Adipocyte (in vitro differentiated cells): ENCODE results near the gene PHF21A.

Experiments used
- DNase-seq: peaks from one replicate; pipeline ENCODE4 v3.0.0-alpha.2; 2015; ENCODE audit warnings: low read depth
- H3K27me3 ChIP-seq: replicated peaks from 2 replicates; pipeline ENCODE4 v1.7.0; 2013; ENCODE audit warnings: mild to moderate bottlenecking, low read length, moderate library complexity; ENCODE audit not compliant: control insufficient read depth, insufficient read depth
- H3K36me3 ChIP-seq: 2 replicates; pipeline ENCODE4 v1.7.0; 2013; ENCODE audit warnings: low read length, mild to moderate bottlenecking, moderate library complexity; ENCODE audit not compliant: control insufficient read depth, insufficient read depth, severe bottlenecking
- H3K4me1 ChIP-seq: 2 replicates; pipeline ENCODE4 v1.7.0; 2013; ENCODE audit warnings: mild to moderate bottlenecking, low read length, moderate library complexity; ENCODE audit not compliant: control insufficient read depth, insufficient read depth
- H3K4me3 ChIP-seq: 2 replicates; pipeline ENCODE4 v1.7.0; 2013; ENCODE audit warnings: mild to moderate bottlenecking, low read length, moderate library complexity
- H3K9ac ChIP-seq: 2 replicates; pipeline ENCODE4 v1.7.0; 2013; ENCODE audit warnings: mild to moderate bottlenecking, low read length, moderate library complexity
- H3K9me3 ChIP-seq: 2 replicates; pipeline ENCODE4 v1.7.0; 2013; ENCODE audit warnings: mild to moderate bottlenecking, low read length, moderate library complexity; ENCODE audit not compliant: control insufficient read depth

PHF21A gene

DNA sequence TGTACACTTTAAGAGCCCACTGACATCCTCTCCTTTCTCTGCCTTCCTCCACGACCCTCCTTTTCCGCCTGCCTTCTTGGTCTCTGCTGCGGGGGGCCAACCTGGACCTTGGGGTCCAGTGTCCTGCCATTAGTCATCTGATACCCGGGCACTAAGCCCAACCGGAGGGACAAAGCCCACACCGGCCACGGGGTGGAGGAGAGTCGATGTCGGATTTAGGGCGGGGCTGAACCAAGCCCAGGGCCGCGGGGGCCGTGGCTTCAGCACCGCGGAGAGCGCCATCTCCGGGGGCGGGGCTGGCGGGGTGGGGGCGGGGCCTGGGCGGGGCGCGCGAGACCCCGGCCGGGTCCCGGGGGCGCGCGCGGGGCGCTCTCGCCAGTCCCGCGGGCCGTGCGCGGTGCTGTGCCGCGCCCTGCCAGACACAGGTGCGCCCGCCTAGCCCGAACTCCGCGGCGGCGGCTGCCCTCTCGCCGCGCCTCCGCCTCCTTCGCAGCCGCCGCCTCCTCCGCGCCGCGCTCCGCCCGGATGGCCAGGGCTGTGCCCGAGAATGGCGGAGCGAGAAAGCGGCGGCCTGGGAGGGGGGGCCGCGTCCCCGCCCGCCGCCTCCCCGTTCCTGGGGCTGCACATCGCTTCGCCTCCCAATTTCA, 235.9 kb downstream of the PHF21A start, which contains the start of gene MAPK8IP1:
TSS of gene MAPK8IP1 (plus strand) at position 378 of the 647 bp plus-strand sequence. CDS start at position 548, 170 bp downstream.
- peak; percentile 74 for DNase-seq
- Histone ChIP-seq H3K27me3 (peaks cover 4% of the 10 kb centered on the region), H3K9ac (no peak within 1 kb of the TSS)

DNA sequence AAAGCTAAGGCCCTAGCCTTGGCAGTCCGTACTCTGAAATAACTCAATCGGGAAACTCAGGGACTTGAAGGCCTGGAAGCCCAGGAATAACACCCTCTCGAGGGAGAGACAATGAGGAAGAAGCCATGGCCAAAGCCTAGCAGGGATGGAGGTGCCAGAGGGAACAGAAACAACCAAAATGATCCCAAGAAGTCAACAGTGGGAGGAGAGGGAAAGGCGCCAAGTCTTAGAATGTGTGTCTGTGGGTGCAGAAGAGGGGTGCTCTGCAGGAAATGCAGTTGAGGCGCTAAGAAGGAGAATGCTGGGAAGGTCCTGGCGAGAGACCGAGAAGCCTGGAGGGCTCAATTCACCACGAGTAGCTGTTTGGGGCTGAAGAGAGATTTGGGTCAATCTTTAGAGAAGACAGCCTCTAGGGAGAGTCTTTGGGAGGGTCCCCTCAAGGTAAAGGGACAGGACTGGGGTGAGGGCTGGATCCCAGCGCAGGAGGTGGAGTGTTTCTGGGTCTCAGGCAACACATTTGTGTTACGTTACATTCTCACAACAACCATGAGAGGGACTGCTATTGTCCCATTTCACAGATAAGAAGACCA, 236.6 kb downstream of the PHF21A start:
- peak overlapping the region; percentile 70 for H3K4me3 ChIP-seq
- H3K9me3 ChIP-seq: no peaks in the 10 kb centered on the region
- H3K27me3 ChIP-seq: peaks cover 4% of the 10 kb centered on the region
- no peak for DNase-seq
- peaks cover 28% of the 10 kb centered on the region for H3K36me3 ChIP-seq
- H3K9ac ChIP-seq: no peak overlapping the region
- peaks cover 16% of the 10 kb centered on the region for H3K4me1 ChIP-seq

More for the DNA sequence above, 235.9 kb downstream of the PHF21A start, which contains the start of gene MAPK8IP1:
- Histone ChIP-seq H3K9me3 (no peaks in the 10 kb centered on the region), H3K4me3 (peak within 1 kb of the TSS; percentile 70), H3K4me1 (peaks cover 9% of the 10 kb centered on the region), H3K36me3 (peaks cover 26% of the 10 kb centered on the region)
